ENCODE data around the gene FAM209B.
A peak's percentile ranks its signal among the peaks of the same experiment; 100 is the strongest.
"Not testable (repeated sequence)": the region's sequence is repeated elsewhere in the genome, so short reads cannot be mapped to it uniquely, and the experiment has no call there.

Gene FAM209B

GRCh38 chr20:56532946-56533345, at the start of gene FAM209B:
Gene FAM209B (plus strand): TSS chr20:56533246. CDS start chr20:56533342, 96 bp downstream.
- not testable (repeated sequence) for DNase-seq, ATAC-seq

- no peak for ATAC-seq
- no peak for DNase-seq
Observed at GRCh38 chr20:56483970-56484369, 49.1 kb upstream of the FAM209B start.

GRCh38 chr20:56487216-56487615, 45.8 kb upstream of the FAM209B start:
- no peak for ATAC-seq
- DNase-seq, result no peak

GRCh38 chr20:56488566-56488965, 44.5 kb upstream of the FAM209B start:
- DNase-seq, result no peak
- ATAC-seq, result no peak

GRCh38 chr20:56501116-56501515, 31.9 kb upstream of the FAM209B start:
- DNase-seq, result no peak

GRCh38 chr20:56503916-56504315, 29.1 kb upstream of the FAM209B start:
- no peak for ATAC-seq

More at GRCh38 chr20:56501116-56501515, 31.9 kb upstream of the FAM209B start:
- ATAC-seq, result no peak

GRCh38 chr20:56504373-56505005, 28.6 kb upstream of the FAM209B start:
- DNase-seq, result peak; percentile 37

More at GRCh38 chr20:56503916-56504315, 29.1 kb upstream of the FAM209B start:
- no peak for DNase-seq

GRCh38 chr20:56506103-56506502, 26.9 kb upstream of the FAM209B start:
- DNase-seq (no peak), ATAC-seq (no peak)

More at GRCh38 chr20:56504373-56505005, 28.6 kb upstream of the FAM209B start:
- ATAC-seq, result peak; percentile 32

GRCh38 chr20:56511926-56512325, 21.1 kb upstream of the FAM209B start:
- ATAC-seq (no peak), DNase-seq (no peak)

- ATAC-seq (no peak), DNase-seq (no peak)
Observed at GRCh38 chr20:56513161-56514150, 19.6 kb upstream of the FAM209B start.

- no peak for ATAC-seq
- no peak for DNase-seq
Observed at GRCh38 chr20:56516631-56517030, 16.4 kb upstream of the FAM209B start.

GRCh38 chr20:56517211-56517610, 15.8 kb upstream of the FAM209B start:
- ATAC-seq (no peak), DNase-seq (no peak)

GRCh38 chr20:56517641-56518040, 15.4 kb upstream of the FAM209B start:
- DNase-seq (no peak), ATAC-seq (no peak)

- no peak for ATAC-seq
Observed at GRCh38 chr20:56518126-56518525, 14.9 kb upstream of the FAM209B start.

GRCh38 chr20:56518721-56519398, 14.2 kb upstream of the FAM209B start:
- no peak for DNase-seq
- ATAC-seq, result no peak

More at GRCh38 chr20:56518126-56518525, 14.9 kb upstream of the FAM209B start:
- no peak for DNase-seq

- no peak for ATAC-seq
- no peak for DNase-seq
Observed at GRCh38 chr20:56519551-56519950, 13.5 kb upstream of the FAM209B start.

GRCh38 chr20:56520180-56520579, 12.9 kb upstream of the FAM209B start:
- ATAC-seq (no peak), DNase-seq (no peak)

GRCh38 chr20:56520746-56521354, 12.2 kb upstream of the FAM209B start:
- not testable (repeated sequence) for ATAC-seq, DNase-seq

GRCh38 chr20:56522311-56522710, 10.7 kb upstream of the FAM209B start:
- ATAC-seq, result no peak

GRCh38 chr20:56524444-56524843, 8.6 kb upstream of the FAM209B start, which contains the start of gene FAM209A:
Gene FAM209A (plus strand): TSS chr20:56524744. CDS start chr20:56524809, 65 bp downstream.
- ATAC-seq, DNase-seq: not testable (repeated sequence)

More at GRCh38 chr20:56522311-56522710, 10.7 kb upstream of the FAM209B start:
- DNase-seq, result no peak

- ATAC-seq, result no peak
- DNase-seq, result no peak
Observed at GRCh38 chr20:56527521-56527920, 5.5 kb upstream of the FAM209B start.

- no peak for ATAC-seq
Observed at GRCh38 chr20:56537997-56538396, 5.0 kb downstream of the FAM209B start.

More at GRCh38 chr20:56537997-56538396, 5.0 kb downstream of the FAM209B start:
- DNase-seq, result no peak
